ENCODE measurements around the gene PHPT1.
A peak's percentile ranks its signal among the peaks of the same experiment; 100 is the strongest.

PHPT1 gene

DNA sequence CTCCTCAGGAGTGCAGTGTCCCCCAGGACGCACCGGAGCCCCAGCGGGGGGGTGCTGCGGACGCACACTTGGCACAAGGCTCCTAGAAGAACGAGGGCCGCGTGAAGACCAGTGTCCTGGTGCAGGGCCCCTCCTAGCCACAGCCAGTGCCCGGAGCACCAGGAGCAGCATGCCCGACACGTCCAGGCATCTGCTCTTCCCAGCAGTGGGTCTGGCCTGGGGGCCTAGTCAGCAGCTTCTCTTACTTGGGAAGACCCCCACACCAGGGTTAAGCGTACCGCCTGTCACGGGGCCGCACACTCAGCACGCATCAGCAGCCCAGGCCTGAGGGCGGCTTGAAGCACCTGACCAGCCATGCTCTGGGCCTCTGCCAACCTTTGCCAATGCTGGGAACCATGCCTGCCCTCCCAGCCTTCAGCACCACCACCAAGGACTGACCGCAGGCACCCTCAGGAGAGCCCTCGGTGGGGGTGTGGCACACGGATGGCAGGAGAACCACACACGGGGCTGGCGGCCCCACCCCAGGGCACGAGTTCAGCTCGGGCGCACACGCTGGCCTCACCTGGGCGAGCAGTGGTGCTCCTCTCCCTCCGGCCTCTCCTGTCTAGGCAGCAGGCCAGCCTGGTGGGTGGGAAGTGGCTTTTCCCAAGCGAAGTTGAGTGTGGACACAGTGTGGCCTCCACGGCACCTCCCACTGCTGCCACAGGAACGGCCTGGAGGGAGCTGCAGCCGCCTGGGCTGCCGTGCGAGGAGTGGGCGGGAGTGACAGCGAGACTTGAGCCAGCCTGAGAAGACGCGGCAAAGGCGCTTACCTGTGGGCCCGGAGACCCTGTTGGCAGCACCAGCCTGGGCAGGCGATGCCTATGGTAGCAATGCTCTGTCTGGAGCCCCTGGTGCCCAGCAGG is 19.0 kb upstream of the PHPT1 start:
- H3K27ac ChIP-seq, result no peak overlapping the region
- TF ChIP-seq CTCF (conservative IDR thresholded peaks at IDR 0.05), result no peak

- H3K27ac ChIP-seq, result no peak overlapping the region
- no peak for TF ChIP-seq CTCF (conservative IDR thresholded peaks at IDR 0.05)
Measured at GRCh38 chr9:136831002-136831719, 18.0 kb upstream of the PHPT1 start.

GRCh38 chr9:136831720-136832104 is 17.5 kb upstream of the PHPT1 start:
- H3K27ac ChIP-seq, result no peak overlapping the region

GRCh38 chr9:136832581-136832980 is 16.6 kb upstream of the PHPT1 start:
- no peak overlapping the region for H3K27ac ChIP-seq
- no peak for TF ChIP-seq CTCF (conservative IDR thresholded peaks at IDR 0.05)

More at GRCh38 chr9:136831720-136832104, 17.5 kb upstream of the PHPT1 start:
- no peak for TF ChIP-seq CTCF (conservative IDR thresholded peaks at IDR 0.05)

- H3K27ac ChIP-seq, result 0 out of 2 replicates have a peak overlapping the region, but pooled peaks have one; percentile 10
Measured at GRCh38 chr9:136833381-136834048, 15.7 kb upstream of the PHPT1 start.

- TF ChIP-seq CTCF (conservative IDR thresholded peaks at IDR 0.05), result no peak
- no peak overlapping the region for H3K27ac ChIP-seq
Measured at GRCh38 chr9:136835162-136835931, 13.9 kb upstream of the PHPT1 start.

All from VCaP (cell line).